ENCODE results near the gene CDH13.

DNA sequence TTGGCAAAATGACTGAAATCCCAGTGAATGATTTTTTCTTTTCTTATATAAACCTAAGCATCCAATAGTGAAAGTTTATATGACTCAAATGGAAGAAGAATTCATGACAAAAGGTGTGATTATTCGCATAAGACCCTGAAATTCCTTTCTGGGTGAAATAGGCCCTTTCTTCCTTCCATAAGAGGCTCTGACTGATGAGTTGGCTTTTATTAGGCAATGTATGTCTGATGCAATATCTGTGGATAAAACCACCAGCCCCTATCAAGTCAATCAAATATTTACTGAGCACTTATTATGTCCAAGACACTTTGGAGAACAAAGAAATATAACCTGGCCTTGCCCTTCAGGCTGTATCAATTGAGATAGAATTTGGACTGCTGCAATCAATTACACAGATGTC, 316.6 kb downstream of the CDH13 start:
- TF ChIP-seq TAF1 (IDR thresholded peaks at IDR 0.05; ENCODE audit: low read depth) (no peak), POLR2AphosphoS5 (IDR thresholded peaks at IDR 0.05) (no peak), SMC3 (conservative IDR thresholded peaks at IDR 0.05; ENCODE audit: poor library complexity) (no peak)

Measured in neural cell (in vitro differentiated cells).